Ectodermal cell (in vitro differentiated cells): ENCODE results near the gene MOCOS.

Experiments used
- H3K27ac ChIP-seq: 2 replicates; pipeline ENCODE4 v1.7.0; 2013; ENCODE audit warnings: mild to moderate bottlenecking, low read depth, low read length; ENCODE audit not compliant: insufficient read depth, poor library complexity, severe bottlenecking
- H3K27me3 ChIP-seq: 2 replicates; pipeline ENCODE4 v1.7.0; 2013; ENCODE audit warnings: mild to moderate bottlenecking, low read length; ENCODE audit not compliant: insufficient read depth, control insufficient read depth, poor library complexity, severe bottlenecking
- H3K36me3 ChIP-seq: one replicate; pipeline ENCODE4 v1.7.0; 2013; ENCODE audit warnings: low read length; ENCODE audit not compliant: control insufficient read depth, insufficient read depth
- H3K4me1 ChIP-seq: one replicate; pipeline ENCODE4 v1.7.0; 2013; ENCODE audit warnings: low read length; ENCODE audit not compliant: control insufficient read depth, insufficient read depth
- H3K4me3 ChIP-seq: 2 replicates; pipeline ENCODE4 v1.7.0; 2013; ENCODE audit warnings: low read depth, low read length, control low read depth; ENCODE audit not compliant: insufficient read depth
- H3K9me3 ChIP-seq: 2 replicates; pipeline ENCODE4 v1.7.0; 2013; ENCODE audit warnings: mild to moderate bottlenecking, low read length, moderate library complexity; ENCODE audit not compliant: control insufficient read depth
- WGBS, 2 experiments: methylation state at CpG; one replicate each; pipeline ENCODE4 v1.1.7; 2013; ENCODE audit warnings: missing lambda C conversion rate in 2 of 2; 5-methylcytosine and 5-hydroxymethylcytosine counted together

The MOCOS gene

GRCh38 chr18:36264283-36264682 is 77.0 kb downstream of the MOCOS start:
- peaks cover 7% of the 10 kb centered on the region for H3K4me1 ChIP-seq
- 89 to 90% methylated on average over 8 of the region's 8 CpGs for WGBS, 2 experiments
- H3K27me3 ChIP-seq: no peaks in the 10 kb centered on the region
- H3K4me3 ChIP-seq: no peak overlapping the region
- H3K27ac ChIP-seq: no peak overlapping the region
- H3K9me3 ChIP-seq: no peaks in the 10 kb centered on the region
- H3K36me3 ChIP-seq: no peaks in the 10 kb centered on the region

GRCh38 chr18:36265015-36265414 is 77.7 kb downstream of the MOCOS start:
- no peak overlapping the region for H3K27ac ChIP-seq
- WGBS, 2 experiments: 83 to 88% methylated on average over 5 of the region's 5 CpGs
- peaks cover 7% of the 10 kb centered on the region for H3K4me1 ChIP-seq
- H3K4me3 ChIP-seq: no peak overlapping the region
- H3K36me3 ChIP-seq: no peaks in the 10 kb centered on the region
- H3K9me3 ChIP-seq: no peaks in the 10 kb centered on the region
- no peaks in the 10 kb centered on the region for H3K27me3 ChIP-seq

- H3K36me3 ChIP-seq: no peaks in the 10 kb centered on the region
- no peaks in the 10 kb centered on the region for H3K27me3 ChIP-seq
- H3K4me1 ChIP-seq: peaks cover 7% of the 10 kb centered on the region
- H3K4me3 ChIP-seq: no peak overlapping the region
- H3K9me3 ChIP-seq: no peaks in the 10 kb centered on the region
- WGBS, 2 experiments: 88 to 91% methylated on average over 4 of the region's 4 CpGs
- no peak overlapping the region for H3K27ac ChIP-seq
These were observed 81.9 kb downstream of the MOCOS start for GRCh38 chr18:36269157-36269556.

GRCh38 chr18:36271153-36271552 is 83.9 kb downstream of the MOCOS start:
- no peaks in the 10 kb centered on the region for H3K27me3 ChIP-seq
- no peaks in the 10 kb centered on the region for H3K9me3 ChIP-seq
- H3K36me3 ChIP-seq: no peaks in the 10 kb centered on the region
- H3K4me1 ChIP-seq: peaks cover 4% of the 10 kb centered on the region
- no peak overlapping the region for H3K4me3 ChIP-seq
- no peak overlapping the region for H3K27ac ChIP-seq

GRCh38 chr18:36273347-36273746 is 86.0 kb downstream of the MOCOS start:
- Histone ChIP-seq H3K27me3 (no peaks in the 10 kb centered on the region), H3K4me3 (no peak overlapping the region), H3K27ac (no peak overlapping the region), H3K4me1 (no peaks in the 10 kb centered on the region), H3K36me3 (no peaks in the 10 kb centered on the region), H3K9me3 (no peaks in the 10 kb centered on the region)
- 92 to 96% methylated on average over 5 to 7 of the region's 8 CpGs for WGBS, 2 experiments

GRCh38 chr18:36274083-36274715 is 86.9 kb downstream of the MOCOS start:
- Histone ChIP-seq H3K4me1 (no peaks in the 10 kb centered on the region), H3K27ac (no peak overlapping the region), H3K4me3 (no peak overlapping the region), H3K27me3 (peaks cover 4% of the 10 kb centered on the region), H3K36me3 (no peaks in the 10 kb centered on the region), H3K9me3 (no peaks in the 10 kb centered on the region)
- 93 to 94% methylated on average over 8 of the region's 8 CpGs for WGBS, 2 experiments

GRCh38 chr18:36275561-36275960 is 88.3 kb downstream of the MOCOS start:
- no peaks in the 10 kb centered on the region for H3K9me3 ChIP-seq
- no peaks in the 10 kb centered on the region for H3K36me3 ChIP-seq
- no peak overlapping the region for H3K27ac ChIP-seq
- WGBS, 2 experiments: 85 to 100% methylated on average over 1 of the region's 1 CpG
- no peaks in the 10 kb centered on the region for H3K4me1 ChIP-seq
- H3K27me3 ChIP-seq: peaks cover 5% of the 10 kb centered on the region
- no peak overlapping the region for H3K4me3 ChIP-seq

GRCh38 chr18:36279001-36279400 is 91.7 kb downstream of the MOCOS start:
- Histone ChIP-seq H3K27ac (no peak overlapping the region), H3K9me3 (no peaks in the 10 kb centered on the region), H3K4me3 (no peak overlapping the region), H3K4me1 (no peaks in the 10 kb centered on the region), H3K36me3 (no peaks in the 10 kb centered on the region), H3K27me3 (peaks cover 5% of the 10 kb centered on the region)
- WGBS, 2 experiments: 84 to 88% methylated on average over 3 of the region's 3 CpGs

- Histone ChIP-seq H3K36me3 (no peaks in the 10 kb centered on the region), H3K27me3 (peaks cover 5% of the 10 kb centered on the region), H3K4me1 (no peaks in the 10 kb centered on the region), H3K4me3 (no peak overlapping the region), H3K27ac (no peak overlapping the region), H3K9me3 (no peaks in the 10 kb centered on the region)
- WGBS, 2 experiments: 78 to 82% methylated on average over 2 to 3 of the region's 3 CpGs
These were observed 94.6 kb downstream of the MOCOS start for GRCh38 chr18:36281936-36282335.

- WGBS, 2 experiments: 94% methylated on average over 6 of the region's 6 CpGs
- Histone ChIP-seq H3K9me3 (no peaks in the 10 kb centered on the region), H3K27ac (no peak overlapping the region), H3K27me3 (peaks cover 5% of the 10 kb centered on the region), H3K36me3 (no peaks in the 10 kb centered on the region), H3K4me1 (no peaks in the 10 kb centered on the region), H3K4me3 (no peak overlapping the region)
These were observed 96.2 kb downstream of the MOCOS start for GRCh38 chr18:36283448-36283847.

GRCh38 chr18:36284268-36284667 is 97.0 kb downstream of the MOCOS start:
- Histone ChIP-seq H3K36me3 (no peaks in the 10 kb centered on the region), H3K27me3 (peaks cover under 1% of the 10 kb centered on the region), H3K4me3 (no peak overlapping the region), H3K27ac (no peak overlapping the region), H3K9me3 (no peaks in the 10 kb centered on the region), H3K4me1 (no peaks in the 10 kb centered on the region)
- 80 to 81% methylated on average over 4 of the region's 4 CpGs for WGBS, 2 experiments
